NOMO-1 treated with DMSO at 0.1 percent for 48 hours (cell line): ENCODE results near the gene SLC46A3.
"Not testable (repeated sequence)": the region's sequence is repeated elsewhere in the genome, so short reads cannot be mapped to it uniquely, and the experiment has no call there.

ENCODE experiments used
- DNase-seq: peaks from one replicate; lab custom pipeline; 2025; ENCODE audit not compliant: unreplicated experiment; lab: John Stamatoyannopoulos, UW

SLC46A3 gene

GRCh38 chr13:28684257-28684656 lies 34.5 kb downstream of the SLC46A3 start:
- no peak for DNase-seq

- not testable (repeated sequence) for DNase-seq
These were observed 35.6 kb downstream of the SLC46A3 start for GRCh38 chr13:28683169-28683568.

GRCh38 chr13:28680541-28680940 lies 38.2 kb downstream of the SLC46A3 start:
- DNase-seq: no peak

GRCh38 chr13:28679628-28680027 lies 39.1 kb downstream of the SLC46A3 start:
- peak; percentile 50 for DNase-seq

GRCh38 chr13:28678809-28679208 lies 40.0 kb downstream of the SLC46A3 start:
- DNase-seq: no peak

GRCh38 chr13:28671126-28671792 lies 47.5 kb downstream of the SLC46A3 start:
- DNase-seq: peak; percentile 87

GRCh38 chr13:28666897-28667488 lies 51.8 kb downstream of the SLC46A3 start:
- DNase-seq: no peak

- peak; percentile 54 for DNase-seq
These were observed 59.2 kb downstream of the SLC46A3 start for GRCh38 chr13:28659621-28659970.

- peak; percentile 90 for DNase-seq
These were observed 59.8 kb downstream of the SLC46A3 start, which contains the start of gene POMP for GRCh38 chr13:28658796-28659620. POMP (plus strand) TSS chr13:28659130; CDS start chr13:28659185, 55 bp downstream.

GRCh38 chr13:28658539-28658795 lies 60.3 kb downstream of the SLC46A3 start:
- no peak for DNase-seq

- peak; percentile 87 for DNase-seq
These were observed 60.8 kb downstream of the SLC46A3 start for GRCh38 chr13:28657784-28658538.

- no peak for DNase-seq
These were observed 63.2 kb downstream of the SLC46A3 start for GRCh38 chr13:28655561-28655960.

- no peak for DNase-seq
These were observed 64.5 kb downstream of the SLC46A3 start for GRCh38 chr13:28654276-28654675.

- no peak for DNase-seq
These were observed 65.7 kb downstream of the SLC46A3 start for GRCh38 chr13:28653111-28653510.

- peak; percentile 54 for DNase-seq
These were observed 66.9 kb downstream of the SLC46A3 start for GRCh38 chr13:28651810-28652401.

- DNase-seq: no peak
These were observed 68.5 kb downstream of the SLC46A3 start for GRCh38 chr13:28650284-28650683.
